Measurements from ENCODE around the gene OR8B2. TPM values are rescaled to one million over a fixed set of nuclear protein-coding genes. Genes with fewer than 3 reads are reported as not detected.

OR8B2 gene
- total RNA-seq, result not detected
- polyA plus RNA-seq, result not detected
- long read RNA-seq, donor 1, result 0 reads
- long read RNA-seq, donor 2, result 0 reads
- long read RNA-seq, donor 3, result 0 reads
- long read RNA-seq, donor 4, result 0 reads
- long read RNA-seq, donor 5, result 0 reads

GRCh38 chr11:124384399-124384798 is at the start of gene OR8B2:
OR8B2 (minus strand) TSS chr11:124384499; CDS start chr11:124383343, 1,156 bp downstream.
- Histone ChIP-seq H3K4me3 (no peak within 1 kb of the TSS), H3K27me3 (ENCODE audit: control insufficient read depth in 3 of 3, insufficient read depth in 3 of 3, low read length in 2 of 3) (no peaks in the 10 kb centered on the region), H3K9me3 (ENCODE audit: control insufficient read depth in 4 of 4, insufficient read depth in 3 of 4, low read length in 3 of 4) (no peaks in the 10 kb centered on the region), H3K9ac (ENCODE audit: insufficient read depth in 1 of 2, low read length in 2 of 2) (no peak within 1 kb of the TSS), H3K36me3 (ENCODE audit: control insufficient read depth in 4 of 4, insufficient read depth in 4 of 4, low read length in 4 of 4) (no peaks in the 10 kb centered on the region), H3K27ac (ENCODE audit: low read depth in 1 of 2, low read length in 1 of 2) (no peak within 1 kb of the TSS), H3K4me1 (ENCODE audit: control insufficient read depth in 5 of 5, insufficient read depth in 5 of 5, low read length in 5 of 5) (no peaks in the 10 kb centered on the region)
- ATAC-seq (ENCODE audit: insufficient read depth, low FRiP score), result no peak
- WGBS, 2 donors, result 89 to 90% methylated on average over 2 of the region's 2 CpGs
- no peak for DNase-seq
- TF ChIP-seq CTCF (IDR thresholded peaks at IDR 0.05; ENCODE audit: control extremely low read depth, extremely low read depth), result no peak

- WGBS, 2 donors, result 82 to 85% methylated on average over 2 of the region's 2 CpGs
- no peaks in the 10 kb centered on the region for H3K36me3 ChIP-seq (ENCODE audit: control insufficient read depth in 4 of 4, insufficient read depth in 4 of 4, low read length in 4 of 4)
- ATAC-seq (ENCODE audit: insufficient read depth, low FRiP score) (no peak), DNase-seq (no peak)
- H3K9me3 ChIP-seq (ENCODE audit: control insufficient read depth in 4 of 4, insufficient read depth in 3 of 4, low read length in 3 of 4), result peaks cover 0 to 4% (median 0%) of the 10 kb centered on the region in 4 donors
- no peak overlapping the region for H3K4me3 ChIP-seq
- H3K9ac ChIP-seq (ENCODE audit: insufficient read depth in 1 of 2, low read length in 2 of 2), result no peak overlapping the region
- no peak overlapping the region for H3K27ac ChIP-seq (ENCODE audit: low read depth in 1 of 2, low read length in 1 of 2)
- peaks cover 0 to 2% (median 0%) of the 10 kb centered on the region in 3 donors for H3K27me3 ChIP-seq (ENCODE audit: control insufficient read depth in 3 of 3, insufficient read depth in 3 of 3, low read length in 2 of 3)
- no peak for TF ChIP-seq CTCF (IDR thresholded peaks at IDR 0.05; ENCODE audit: control extremely low read depth, extremely low read depth)
- H3K4me1 ChIP-seq (ENCODE audit: control insufficient read depth in 5 of 5, insufficient read depth in 5 of 5, low read length in 5 of 5), result no peaks in the 10 kb centered on the region
These were observed 45.3 kb upstream of the OR8B2 start for GRCh38 chr11:124429599-124429998.

- ATAC-seq (ENCODE audit: insufficient read depth, low FRiP score) (no peak), DNase-seq (no peak)
- no peak within 1 kb of the TSS for H3K4me3 ChIP-seq
- H3K9ac ChIP-seq (ENCODE audit: insufficient read depth in 1 of 2, low read length in 2 of 2), result no peak within 1 kb of the TSS
- WGBS, 2 donors, result 75 to 89% methylated on average over 2 of the region's 2 CpGs
- no peak within 1 kb of the TSS for H3K27ac ChIP-seq (ENCODE audit: low read depth in 1 of 2, low read length in 1 of 2)
- H3K4me1 ChIP-seq (ENCODE audit: control insufficient read depth in 5 of 5, insufficient read depth in 5 of 5, low read length in 5 of 5), result no peaks in the 10 kb centered on the region
- H3K27me3 ChIP-seq (ENCODE audit: control insufficient read depth in 3 of 3, insufficient read depth in 3 of 3, low read length in 2 of 3), result peaks cover 0 to 6% (median 2%) of the 10 kb centered on the region in 3 donors
- no peaks in the 10 kb centered on the region for H3K9me3 ChIP-seq (ENCODE audit: control insufficient read depth in 4 of 4, insufficient read depth in 3 of 4, low read length in 3 of 4)
- TF ChIP-seq CTCF (IDR thresholded peaks at IDR 0.05; ENCODE audit: control extremely low read depth, extremely low read depth), result no peak
- H3K36me3 ChIP-seq (ENCODE audit: control insufficient read depth in 4 of 4, insufficient read depth in 4 of 4, low read length in 4 of 4), result no peaks in the 10 kb centered on the region
These were observed 40.2 kb upstream of the OR8B2 start, which contains the start of gene OR8B4 for GRCh38 chr11:124424384-124424921. OR8B4 (minus strand) TSS chr11:124424871; CDS start chr11:124424871, 0 bp downstream.

Data from lung (tissue), 16 donors.